NCI-H2029 (cell line): ENCODE data around the gene CXCR6.
A peak's percentile ranks its signal among the peaks of the same experiment; 100 is the strongest.
"Not testable (repeated sequence)": the region's sequence is repeated elsewhere in the genome, so short reads cannot be mapped to it uniquely, and the experiment has no call there.

Experiments
- DNase-seq: peaks from one replicate; lab custom pipeline; 2025; lab: John Stamatoyannopoulos, UW

The CXCR6 gene

DNA sequence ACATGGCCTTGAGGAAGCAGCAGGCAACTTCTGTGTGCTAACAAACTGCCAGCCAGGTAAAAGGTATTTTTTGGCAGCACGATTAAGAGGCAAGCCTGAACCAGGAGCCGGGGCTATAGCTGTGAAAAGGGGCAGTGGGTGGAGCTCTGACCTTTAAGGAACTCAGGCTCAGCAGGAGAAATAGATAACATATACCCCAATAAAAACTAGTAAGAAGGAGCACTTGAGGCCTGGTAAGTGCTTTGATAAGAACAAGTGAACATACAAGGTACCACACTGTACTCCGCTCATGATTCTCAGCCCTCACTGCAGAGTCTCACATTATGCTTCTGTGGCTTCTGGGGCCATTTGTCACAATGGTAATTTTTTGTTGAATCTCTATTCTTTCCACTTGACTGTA is 46.9 kb downstream of the CXCR6 start:
- no peak for DNase-seq

DNA sequence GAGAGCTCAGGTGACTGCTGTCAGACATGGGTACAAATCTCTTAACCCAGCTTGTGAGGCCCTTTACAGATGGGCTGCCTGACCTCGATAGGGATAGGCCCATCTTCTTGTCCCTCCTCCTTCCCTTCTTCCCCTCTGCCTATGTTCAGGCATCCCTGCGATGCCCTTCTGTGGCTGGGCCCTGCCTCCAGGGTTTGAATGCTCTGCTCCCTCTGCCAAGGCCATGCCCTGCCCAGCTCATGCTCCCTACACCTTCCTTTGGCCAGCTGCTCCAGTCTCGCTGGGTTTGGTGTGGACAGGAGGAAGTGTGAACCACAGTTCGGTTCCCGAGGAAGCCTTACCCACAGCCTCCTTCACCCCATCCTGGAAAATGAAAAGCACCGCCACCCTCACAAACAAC is 48.1 kb downstream of the CXCR6 start:
- DNase-seq, result no peak

DNA sequence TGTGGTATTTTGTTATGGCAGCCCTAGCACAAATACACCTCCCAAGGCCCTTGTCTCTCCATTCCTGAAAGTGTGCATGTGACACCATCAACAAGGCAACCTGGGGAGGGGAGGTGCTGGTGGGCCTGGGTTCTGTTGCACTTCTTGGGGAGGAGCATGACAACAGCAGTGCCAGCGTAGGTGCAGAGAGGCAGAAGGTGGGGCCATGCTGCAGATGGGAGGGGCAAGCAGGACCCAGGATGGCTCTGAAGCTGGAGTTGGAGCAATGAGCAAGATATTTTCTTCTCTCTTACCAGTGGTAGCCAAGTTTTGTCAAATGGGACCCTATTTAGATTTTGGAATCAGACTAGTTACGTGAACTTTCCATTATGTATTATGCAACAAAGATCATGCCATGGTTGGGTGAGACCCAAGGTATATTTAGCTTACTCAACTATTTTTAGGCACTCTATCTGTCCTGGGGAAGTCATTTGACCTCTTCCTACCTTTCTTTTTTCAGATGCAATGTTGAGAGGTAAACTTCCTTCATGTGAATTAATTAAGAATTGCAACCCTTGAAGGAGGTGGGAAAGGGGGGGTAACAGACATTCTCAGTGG is 49.0 kb downstream of the CXCR6 start:
- DNase-seq, result no peak

DNA sequence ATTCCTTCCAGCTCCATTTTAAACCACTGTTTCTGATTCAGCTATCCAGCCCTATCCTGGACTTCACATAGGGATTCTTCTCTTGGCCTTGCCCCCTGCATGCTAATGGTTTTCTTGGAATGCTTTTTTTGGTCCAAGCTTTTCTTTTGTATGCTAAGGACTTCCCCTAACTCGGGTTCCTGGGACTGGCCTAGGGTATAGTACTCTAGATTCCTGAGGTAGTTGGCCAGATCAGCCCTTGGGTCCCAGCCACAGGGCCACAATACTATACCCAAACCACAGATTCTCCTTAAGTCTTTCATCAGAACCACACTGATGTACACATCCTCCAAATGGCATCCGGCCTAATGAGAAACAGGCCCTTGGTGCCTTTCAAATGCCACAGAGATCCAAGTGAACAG is 49.6 kb downstream of the CXCR6 start:
- no peak for DNase-seq

- DNase-seq, result no peak
Measured at GRCh38 chr3:45993421-45994027, 50.3 kb downstream of the CXCR6 start.

GRCh38 chr3:45994419-45995235 is 51.4 kb downstream of the CXCR6 start:
- DNase-seq, result no peak

- DNase-seq, result peak; percentile 84
Measured at GRCh38 chr3:45995236-45996192, 52.2 kb downstream of the CXCR6 start, which contains the start of gene FYCO1. TSS of gene FYCO1 (minus strand) at chr3:45995824. CDS start at chr3:45984910, 10,914 bp downstream.

- DNase-seq, result not testable (repeated sequence)
Measured at GRCh38 chr3:45997499-45997898, 54.2 kb downstream of the CXCR6 start.

DNA sequence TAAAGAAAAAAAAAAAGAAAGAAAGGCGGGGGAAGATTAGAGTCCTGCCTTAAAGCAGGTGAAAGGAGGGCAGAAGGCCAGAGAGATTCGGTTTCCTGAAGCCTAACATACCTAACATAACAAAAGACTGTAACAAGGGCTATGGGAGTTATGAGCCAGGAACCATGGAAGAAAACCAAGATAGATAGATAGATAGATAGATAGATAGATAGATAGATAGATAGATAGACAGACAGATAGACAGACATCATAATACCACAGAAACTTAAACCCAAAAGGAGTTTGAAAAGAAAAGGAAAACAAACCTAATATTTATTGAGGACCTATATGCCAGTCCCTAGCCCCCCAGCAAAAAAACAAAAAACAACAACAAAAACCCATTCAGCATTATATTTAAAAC is 54.7 kb downstream of the CXCR6 start:
- no peak for DNase-seq
